A549 (cell line): ENCODE results near the gene ASXL3. TPM values are rescaled to one million over a fixed set of nuclear protein-coding genes. Genes with fewer than 3 reads are reported as not detected.

Experiments
- ATAC-seq, 2 experiments: fragments of 200-7000 bp in 1 of 2; fragments of >200 bp in 1 of 2; cut with Nextera tagmentation in 1 of 2; cut with Tn5 transposase in 1 of 2; 3 replicates each; pipeline versions ENCODE4 v1.8.0 to v1.9.1; 2018 to 2020; ENCODE audit warnings: mild to moderate bottlenecking in 1 of 2, moderate library complexity in 1 of 2
- CTCF ChIA-PET: fragments of 300-600 bp; sonication (Branson Sonifier 250); formaldehyde crosslinking; extraction: SDS; loops from one replicate; lab custom pipeline; 2021; ENCODE audit warnings: antibody characterized with exemption, inconsistent platforms; lab: Yijun Ruan, JAX
- POLR2A ChIA-PET: fragments of 350-600 bp; formaldehyde crosslinking; extraction: SDS; loops from one replicate; lab custom pipeline; 2021; ENCODE audit warnings: antibody characterized with exemption, inconsistent platforms; lab: Yijun Ruan, JAX
- DNase-seq, 2 experiments: peaks; one replicate each; pipeline versions ENCODE4 v3.0.0 to v3.0.0-alpha.2; 2011 to 2016; ENCODE audit warnings: low read depth in 1 of 2, low spot score in 1 of 2
- FAIRE-seq: peaks from 2 replicates; lab custom pipeline; 2011; peaks lifted over from hg19 to GRCh38; lab: Jason Lieb, UNC
- H3K27ac ChIP-seq, 2 experiments: fragments of >200 bp; sonication (Bioruptor Twin); formaldehyde crosslinking; 3 replicates each; pipeline ENCODE4 v1.5.1; 2016 to 2017
- H3K4me1 ChIP-seq: fragments of >200 bp; sonication (Bioruptor Twin); formaldehyde crosslinking; 3 replicates; pipeline ENCODE4 v1.6.1; 2016
- H3K4me2 ChIP-seq: fragments of >200 bp; sonication (Bioruptor Twin); formaldehyde crosslinking; 3 replicates; pipeline ENCODE4 v1.6.1; 2016
- H3K4me3 ChIP-seq: fragments of >200 bp; sonication (Bioruptor Twin); formaldehyde crosslinking; 3 replicates; pipeline ENCODE4 v1.5.1; 2016
- H3K9me3 ChIP-seq: fragments of >200 bp; sonication (Bioruptor Twin); formaldehyde crosslinking; 3 replicates; pipeline ENCODE4 v1.6.1; 2016
- CBX2 ChIP-seq: fragments of 200-600 bp; sonication (generic); IDR thresholded peaks from 2 replicates; pipeline ENCODE4 v1.6.1; 2016; ENCODE audit warnings: low read depth, mild to moderate bottlenecking, borderline replicate concordance
- CTCF ChIP-seq: fragments of >200 bp; sonication (Bioruptor Twin); formaldehyde crosslinking; IDR thresholded peaks from 3 replicates; pipeline ENCODE4 v1.5.1; 2016
- FOSB ChIP-seq: fragments of 250-450 bp; sonication (Bioruptor Pico); IDR thresholded peaks from 2 replicates; pipeline ENCODE4 v1.5.0; 2020; ENCODE audit warnings: mild to moderate bottlenecking, moderate library complexity
- GATA3 ChIP-seq: IDR thresholded peaks from 2 replicates; pipeline ENCODE4 v1.6.1; 2012; ENCODE audit warnings: borderline replicate concordance
- HMGXB4 ChIP-seq: fragments of 250-450 bp; sonication (Bioruptor Pico); IDR thresholded peaks from 2 replicates; pipeline ENCODE4 v1.5.0; 2021; ENCODE audit warnings: mild to moderate bottlenecking, moderate library complexity, borderline replicate concordance
- JUN ChIP-seq, 2 experiments: fragments of >200 bp; sonication (Bioruptor Twin); formaldehyde crosslinking; IDR thresholded peaks; 2 replicates in 1 of 2; 3 replicates in 1 of 2; pipeline ENCODE4 v1.6.1; 2016 to 2017
- KDM1A ChIP-seq: fragments of 200-600 bp; sonication (generic); IDR thresholded peaks from 2 replicates; pipeline ENCODE4 v1.6.1; 2016; ENCODE audit warnings: low read depth, mild to moderate bottlenecking
- MAZ ChIP-seq: fragments of 150-350 bp; IDR thresholded peaks from 2 replicates; pipeline ENCODE4 v1.6.1; 2014; ENCODE audit warnings: antibody characterized with exemption, low read depth, low read length, borderline replicate concordance
- MYC ChIP-seq: IDR thresholded peaks from 2 replicates; pipeline ENCODE4 v1.6.1; 2012; ENCODE audit warnings: mild to moderate bottlenecking, inconsistent platforms, low read length, improper control_type of control experiment, borderline replicate concordance
- NR3C1 ChIP-seq: fragments of >200 bp; sonication (Bioruptor Twin); formaldehyde crosslinking; IDR thresholded peaks from 3 replicates; pipeline ENCODE4 v1.6.1; 2017
- PBX3 ChIP-seq: IDR thresholded peaks from 2 replicates; pipeline ENCODE4 v1.6.1; 2012
- PHF8 ChIP-seq: fragments of 200-600 bp; sonication (generic); IDR thresholded peaks from 2 replicates; pipeline ENCODE4 v1.6.1; 2016; ENCODE audit warnings: low read depth, mild to moderate bottlenecking, antibody characterized with exemption, moderate library complexity, borderline replicate concordance
- POLR2AphosphoS2 ChIP-seq: conservative IDR thresholded peaks from 2 replicates; pipeline ENCODE4 v1.6.1; 2012; ENCODE audit warnings: low read length, improper control_type of control experiment, inconsistent platforms
- RCOR1 ChIP-seq: fragments of 150-350 bp; IDR thresholded peaks from 2 replicates; pipeline ENCODE4 v1.6.1; 2014; ENCODE audit warnings: antibody characterized with exemption, low read length, low read depth
- REST ChIP-seq: fragments of 200-600 bp; sonication (generic); IDR thresholded peaks from 2 replicates; pipeline ENCODE4 v1.6.1; 2016; ENCODE audit warnings: antibody characterized with exemption, mild to moderate bottlenecking, moderate library complexity
- TP53 ChIP-seq: fragments of 250-450 bp; sonication (Bioruptor Pico); IDR thresholded peaks from 2 replicates; pipeline ENCODE4 v1.5.0; 2021; ENCODE audit warnings: mild to moderate bottlenecking, moderate library complexity
- ZSCAN20 ChIP-seq: fragments of 250-450 bp; sonication (Bioruptor Pico); IDR thresholded peaks from 2 replicates; pipeline ENCODE4 v1.8.0; 2022; ENCODE audit warnings: mild to moderate bottlenecking, moderate library complexity
- WGBS: methylation state at CpG from one replicate; pipeline ENCODE4 v1.1.6; 2017; ENCODE audit errors: missing lambda C conversion rate; 5-methylcytosine and 5-hydroxymethylcytosine counted together
- polyA plus RNA-seq, 4 experiments: library from polyadenylated mRNA; depleted of rRNA in 3 of 4; stranded (reverse); fragments of >200 nt; fragmentation: RNase III in 1 of 4; extraction: RNeasy Plus Mini Kit Qiagen cat#74134 plus additional on column Dnase treatment in 1 of 4; gene quantifications; 2 replicates in 3 of 4; 3 replicates in 1 of 4; pipeline ENCODE4 v1.2.3, GENCODE V29; 2011 to 2017

The ASXL3 gene
- polyA plus RNA-seq, 2 of the 4 experiments (the other 2 are of a cell fraction) = not detected

- CTCF ChIA-PET = no interaction called here
- no peak for ATAC-seq
Observed at GRCh38 chr18:33757037-33757436, 179.0 kb downstream of the ASXL3 start.

GRCh38 chr18:33761363-33761762 is 183.3 kb downstream of the ASXL3 start:
- no peak for FAIRE-seq
- peak in 1 of 2 experiments; percentile 4 for DNase-seq
- H3K27ac ChIP-seq = no peak overlapping the region
- no peak for ATAC-seq
- no peaks in the 10 kb centered on the region for H3K4me1 ChIP-seq
- POLR2A ChIA-PET = no interaction called here
- no peaks in the 10 kb centered on the region for H3K9me3 ChIP-seq
- no peak overlapping the region for H3K4me2 ChIP-seq
- H3K4me3 ChIP-seq = no peak overlapping the region
- TF ChIP-seq POLR2AphosphoS2 (no peak), MYC (no peak), CTCF (peak; percentile 19; the same call in 2 of the 3 replicates)
- CTCF ChIA-PET = interaction anchor here (0.8 kb wide), 1 partner anchor 529 kb away, joined by 3 read pairs; no protein-coding TSS in a partner anchor

More at GRCh38 chr18:33757037-33757436, 179.0 kb downstream of the ASXL3 start:
- DNase-seq = no peak
- POLR2A ChIA-PET = no interaction called here
- H3K27ac ChIP-seq = no peak overlapping the region
- WGBS = 12% methylated on average over 1 of the region's 1 CpG
- TF ChIP-seq TP53 (CRISPR knock-in tag) (no peak), PHF8 (no peak), KDM1A (no peak), JUN (IDR thresholded peaks at IDR 0.05) (no peak), GATA3 (no peak), REST (no peak), RCOR1 (no peak), CBX2 (no peak), FOSB (no peak), ZSCAN20 (CRISPR knock-in tag) (no peak), PBX3 (no peak), MAZ (no peak), NR3C1 (no peak), HMGXB4 (CRISPR knock-in tag) (no peak)
- no peaks in the 10 kb centered on the region for H3K9me3 ChIP-seq
- H3K4me1 ChIP-seq = no peaks in the 10 kb centered on the region
- no peak for FAIRE-seq
- no peak overlapping the region for H3K4me2 ChIP-seq
- no peak overlapping the region for H3K4me3 ChIP-seq
